CD4-positive, alpha-beta T cell treated with Interleukin-4 for 1 hour (primary cell): ENCODE results near the gene KCNQ4.

Experiments used
- DNase-seq, 2 donors: peaks; one replicate each; pipeline ENCODE4 v3.0.0-alpha.2; 2020 to 2022

The KCNQ4 gene

DNA sequence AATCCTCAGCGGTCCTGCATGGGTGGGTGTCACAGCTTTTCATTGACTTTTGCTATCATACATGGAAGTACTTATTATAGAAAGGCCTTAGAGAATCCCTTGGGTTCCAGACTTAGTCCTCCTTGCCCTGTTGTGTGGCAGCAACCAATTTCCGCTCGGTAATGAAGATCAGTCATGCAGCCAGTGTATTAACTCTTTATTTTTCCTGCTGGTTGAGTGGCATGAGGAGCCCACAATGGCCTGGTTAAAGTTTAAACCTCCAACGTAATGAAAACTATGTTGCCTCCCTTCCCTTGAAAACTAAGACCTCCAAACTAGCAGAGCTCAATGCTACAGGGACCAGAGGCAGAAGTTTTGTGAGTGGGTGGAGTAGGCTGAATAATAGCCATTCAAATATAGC is 58.6 kb downstream of the KCNQ4 start:
- DNase-seq, result no peak

DNA sequence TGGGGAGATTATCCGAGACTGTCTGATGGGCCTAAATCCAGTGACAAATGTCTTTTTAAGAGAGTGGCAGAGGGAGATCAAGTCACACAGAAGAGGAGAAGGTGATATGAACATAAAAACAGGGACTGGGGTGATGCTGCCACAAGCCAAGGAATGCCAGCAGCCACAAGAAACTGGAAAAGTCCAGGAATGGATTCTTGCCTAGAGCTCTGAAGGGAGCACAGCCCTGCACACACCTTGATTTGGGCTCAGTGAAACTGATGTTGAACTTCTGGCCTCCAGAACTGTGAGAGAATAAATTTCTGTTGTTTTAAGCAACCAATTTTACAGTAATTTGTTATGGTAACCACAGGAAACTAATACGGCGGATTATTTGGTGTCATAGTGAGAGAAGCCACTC is 59.1 kb downstream of the KCNQ4 start:
- no peak for DNase-seq

DNA sequence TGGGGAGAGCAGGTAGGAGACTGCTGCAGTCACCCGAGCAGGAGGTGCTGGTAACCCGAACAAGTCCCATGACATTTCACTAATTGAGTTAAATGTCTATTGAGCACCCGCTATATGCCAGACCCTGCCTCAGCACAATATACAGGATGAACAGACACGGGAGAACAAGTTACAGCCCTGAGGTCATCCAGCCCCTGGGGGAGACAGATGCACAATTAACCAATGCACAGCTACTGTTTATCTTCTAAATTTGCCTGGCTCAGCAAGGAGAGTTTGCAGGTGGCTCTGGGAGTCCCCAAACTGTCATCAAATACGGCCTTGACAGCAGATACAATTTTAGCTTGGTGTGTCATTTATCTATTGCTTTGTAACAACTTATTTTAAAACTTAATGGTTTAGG is 60.5 kb downstream of the KCNQ4 start:
- no peak for DNase-seq

DNA sequence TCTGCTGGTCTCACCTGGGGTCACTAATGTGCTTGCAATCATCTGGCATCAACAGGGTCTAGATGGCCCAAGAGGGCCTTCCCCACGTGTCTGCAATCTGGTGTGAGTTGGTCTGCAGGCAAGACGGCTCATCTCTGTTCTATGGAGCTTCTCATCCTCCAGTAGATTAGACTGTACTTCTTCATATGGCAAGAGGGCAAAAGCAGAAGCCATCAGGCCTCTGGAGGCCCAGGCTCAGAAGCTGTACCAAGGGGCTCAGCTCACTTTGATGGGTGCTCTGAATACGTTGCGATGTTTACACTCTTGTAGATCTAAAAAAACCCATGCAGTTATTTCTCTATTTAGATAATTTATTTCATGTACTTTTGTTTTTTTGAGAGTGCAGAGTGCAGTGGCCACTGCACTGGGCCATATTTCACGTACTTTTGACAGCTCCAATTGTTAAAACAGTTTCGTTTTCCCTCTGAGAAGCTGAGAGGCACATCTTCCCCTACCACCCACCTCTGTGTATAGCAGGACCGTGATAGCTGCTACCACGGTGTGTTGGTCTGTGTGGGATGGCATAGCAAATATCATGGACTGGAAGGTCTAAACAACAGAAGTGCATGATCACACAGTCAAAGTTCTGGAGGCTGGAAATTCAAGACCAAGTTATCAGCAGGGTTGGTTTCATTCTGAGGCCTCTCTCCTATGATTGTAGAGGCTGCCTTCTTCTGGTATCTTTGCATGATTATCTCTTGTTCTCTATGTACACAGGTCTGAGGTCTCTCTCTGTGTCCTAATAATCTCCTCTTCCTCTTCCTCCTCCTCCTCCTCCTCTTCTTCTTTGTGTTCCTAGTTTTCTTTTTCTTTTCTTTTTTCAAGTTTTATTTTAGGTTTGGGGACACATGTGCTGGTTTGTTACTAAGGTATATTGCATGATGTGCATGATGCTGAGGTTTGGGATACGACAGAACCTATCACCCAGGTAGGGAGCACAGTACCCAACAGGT is 61.6 kb downstream of the KCNQ4 start:
- DNase-seq, result no peak

DNA sequence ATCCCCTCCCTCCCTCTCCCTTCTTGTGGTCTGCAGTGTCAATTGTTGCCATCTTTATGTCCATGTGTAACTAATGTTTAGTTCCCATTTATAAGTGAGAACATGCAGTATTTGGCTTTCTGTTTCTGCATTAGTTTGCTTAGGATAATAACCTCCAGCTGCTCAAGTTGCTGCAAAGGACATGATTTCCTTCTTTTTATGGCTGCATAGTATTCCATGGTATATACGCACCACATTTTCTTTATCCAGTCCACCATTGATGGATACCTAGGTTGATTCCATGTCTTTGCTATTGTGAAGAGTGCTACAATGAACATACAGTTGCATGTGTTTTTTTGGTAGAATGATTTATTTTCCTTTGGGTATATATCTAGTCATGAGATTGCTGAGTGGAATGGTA is 62.3 kb downstream of the KCNQ4 start:
- no peak for DNase-seq

DNA sequence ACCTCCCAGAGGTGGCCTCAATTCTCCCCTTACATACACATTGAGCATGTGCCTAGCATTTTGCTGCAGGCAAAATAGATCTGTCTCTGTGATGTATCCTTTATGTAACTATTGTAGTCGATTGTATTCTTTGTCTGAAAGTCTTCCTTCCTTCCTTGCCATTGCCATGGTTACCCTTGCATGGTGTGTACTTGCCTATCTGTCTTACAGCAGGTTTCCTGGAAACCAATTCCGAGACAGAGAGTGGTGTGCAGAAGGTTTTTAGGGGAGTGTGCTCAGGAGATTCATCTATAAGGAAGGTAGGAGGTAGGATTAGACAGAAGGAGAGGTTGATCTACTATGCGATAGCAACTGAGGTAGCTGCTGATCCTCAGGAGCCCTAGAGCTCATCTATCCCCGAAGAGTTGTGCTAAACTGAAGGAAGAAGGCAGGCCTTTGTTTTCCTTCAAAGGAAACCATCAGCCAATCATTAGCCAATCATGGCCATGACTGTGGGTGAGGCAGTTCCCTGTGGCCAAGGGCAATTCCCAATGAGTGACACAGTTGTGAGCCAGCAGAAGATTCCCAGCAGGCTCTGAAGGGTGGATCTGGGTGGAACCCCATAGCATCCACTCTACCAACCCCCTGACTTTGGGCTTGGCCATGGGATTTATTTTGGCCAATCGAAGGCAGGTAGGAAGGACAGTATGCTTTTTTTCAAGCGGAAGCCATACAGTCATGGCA is 63.6 kb downstream of the KCNQ4 start:
- no peak for DNase-seq

DNA sequence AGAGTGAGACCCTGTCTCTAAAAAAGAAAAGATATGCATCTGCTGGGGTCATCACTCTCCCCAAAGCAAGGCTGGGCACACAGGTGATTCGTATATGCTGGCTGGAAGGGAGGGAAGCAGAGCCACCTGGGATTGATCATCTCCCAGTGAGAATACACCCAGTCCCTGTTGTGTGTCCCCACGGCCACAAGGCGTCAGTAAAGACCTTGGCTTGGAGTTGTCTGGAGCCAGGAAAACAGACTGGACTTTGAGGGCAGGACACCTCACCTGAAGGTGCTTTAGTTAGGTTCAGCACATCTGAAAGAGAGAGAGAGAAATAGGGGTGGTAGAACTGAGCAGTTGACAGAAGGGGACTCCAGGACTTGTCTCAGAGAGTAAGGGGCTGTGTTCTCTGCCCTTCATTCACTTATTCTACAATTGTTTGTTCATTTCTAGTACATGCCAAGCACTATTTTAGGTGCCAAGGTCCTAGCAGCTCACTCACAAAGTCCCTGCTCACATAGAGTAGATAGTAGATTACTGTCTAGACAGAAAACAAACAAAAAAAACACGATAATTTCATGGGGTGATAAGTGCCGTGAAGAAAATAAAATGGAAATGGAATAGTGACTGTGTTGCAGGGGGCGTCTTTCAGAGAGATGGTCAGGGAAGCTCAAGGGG is 65.1 kb downstream of the KCNQ4 start:
- DNase-seq, result peak in 1 of 2 donors; percentile 32

DNA sequence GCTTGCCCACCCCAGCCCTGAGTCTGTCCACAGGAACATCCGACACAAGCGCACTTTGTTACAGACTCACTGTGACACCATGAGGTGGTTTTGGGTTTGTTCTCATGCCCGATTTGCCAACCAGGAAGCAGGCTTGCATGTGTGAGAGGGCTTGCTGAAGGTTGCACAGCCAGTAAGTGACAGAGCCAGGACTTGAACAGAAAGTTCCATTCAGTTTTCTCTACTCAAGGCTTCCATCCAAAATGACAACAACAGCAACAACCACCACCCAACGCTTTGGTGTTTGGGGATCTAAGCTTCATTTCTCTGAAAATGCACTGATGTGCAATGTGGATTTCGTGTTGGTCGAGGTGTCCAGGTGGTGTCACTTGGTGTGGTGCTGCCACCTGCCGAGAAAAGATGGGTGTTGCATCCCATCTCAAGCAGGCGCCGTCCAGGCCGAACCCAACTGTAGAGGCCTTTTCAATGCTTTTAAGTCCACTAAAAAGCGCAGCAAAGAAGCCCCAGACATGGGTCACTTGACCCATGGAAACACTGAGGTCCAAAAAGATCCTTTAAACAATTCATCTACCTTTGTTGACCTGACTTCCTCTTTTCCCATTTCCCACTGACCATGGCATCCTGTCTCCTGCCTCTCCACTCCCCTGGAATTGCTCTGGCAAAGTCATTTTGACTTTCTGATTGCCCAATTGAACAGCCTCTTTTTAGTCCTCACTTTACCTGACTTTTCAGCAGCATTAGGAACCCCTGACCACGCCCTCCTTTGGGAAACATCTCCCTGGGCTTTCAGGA is 66.4 kb downstream of the KCNQ4 start:
- DNase-seq, result peak; percentile 80 to 82

DNA sequence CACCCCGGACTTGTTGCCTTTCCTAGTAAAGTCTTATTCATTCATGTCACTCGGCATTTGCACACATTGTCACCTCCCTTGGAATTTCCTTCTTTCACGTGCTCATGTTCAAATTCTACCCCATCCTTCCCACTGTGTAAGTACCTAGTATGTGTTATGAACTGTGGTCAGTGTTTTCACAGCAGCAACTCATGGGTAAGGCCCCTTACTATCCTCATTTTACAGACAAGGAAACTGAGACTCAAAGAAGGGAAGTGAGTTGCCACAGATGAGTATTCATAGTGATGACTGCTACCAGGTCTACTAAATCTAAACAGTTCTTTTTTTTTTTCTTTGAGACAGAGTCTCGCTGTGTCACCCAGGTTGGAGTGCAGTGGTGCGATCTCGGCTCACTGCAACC is 68.1 kb downstream of the KCNQ4 start:
- no peak for DNase-seq

DNA sequence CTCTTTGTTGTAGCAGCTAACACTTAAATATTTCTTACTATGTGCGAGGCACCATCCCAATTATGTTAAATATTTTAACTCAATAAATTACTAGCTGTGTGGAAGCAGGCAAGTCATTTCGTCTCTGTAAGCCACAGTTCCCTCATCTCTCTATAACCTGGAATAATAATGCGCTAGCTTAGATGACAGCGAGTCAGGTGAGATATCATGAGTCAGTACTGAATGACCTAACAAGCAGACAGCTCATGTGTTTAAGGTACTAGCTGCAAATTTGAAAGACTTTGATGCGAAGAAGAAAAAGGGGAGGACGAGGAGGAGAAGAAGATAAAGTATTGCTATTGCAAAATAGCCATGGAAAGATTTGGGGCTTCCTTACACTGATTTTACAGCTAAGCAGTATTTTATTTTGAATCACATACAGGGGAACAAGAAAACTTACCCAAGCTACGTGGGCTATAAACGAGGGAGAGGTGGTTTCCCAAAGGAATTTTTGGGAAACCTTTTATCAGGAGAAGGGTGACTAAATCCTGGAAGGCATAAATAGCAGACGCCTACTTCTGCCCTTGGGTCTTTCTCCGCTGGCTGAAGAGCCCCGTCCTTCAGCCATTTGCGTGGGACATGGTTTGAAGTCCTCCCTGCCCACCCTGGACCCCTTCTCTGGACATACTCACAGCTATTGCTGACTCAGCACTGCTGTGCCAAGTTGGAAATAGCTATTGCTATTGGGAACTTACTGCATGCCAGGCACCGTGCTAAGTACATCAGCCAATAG is 69.7 kb downstream of the KCNQ4 start:
- no peak for DNase-seq

DNA sequence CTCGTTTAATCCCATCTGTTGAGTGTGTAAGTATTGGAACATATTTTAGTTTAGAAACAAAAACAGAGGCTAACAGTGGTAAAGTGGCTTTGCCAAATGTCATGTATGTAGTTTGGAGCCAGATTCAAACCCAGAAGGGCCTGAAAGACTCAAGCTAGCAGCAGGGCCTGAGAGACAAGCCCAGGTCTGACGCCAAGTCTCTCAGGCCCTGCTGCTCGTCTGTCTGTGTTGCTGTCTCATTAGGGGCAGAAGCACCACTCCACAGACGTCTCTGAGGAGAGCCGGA is 70.2 kb downstream of the KCNQ4 start:
- DNase-seq, result no peak

DNA sequence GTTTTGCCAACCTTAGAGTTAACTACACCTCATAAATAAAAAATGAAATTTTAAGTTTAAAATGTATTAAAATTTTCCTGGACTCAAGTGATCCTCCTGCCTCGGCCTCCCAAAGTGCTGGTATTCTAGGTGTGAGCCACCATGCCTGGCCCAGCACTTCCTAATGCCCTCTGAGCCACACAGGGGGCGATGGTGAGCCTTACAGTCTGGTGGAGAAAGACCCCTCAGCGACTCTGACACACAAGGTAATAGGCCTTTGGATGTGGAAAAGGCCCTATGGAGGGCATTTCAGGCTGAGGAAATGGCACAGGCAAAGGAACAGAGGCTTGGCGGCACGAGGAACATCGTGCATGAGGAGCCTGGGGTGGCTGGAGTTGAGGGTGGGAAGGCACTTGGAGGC is 71.9 kb downstream of the KCNQ4 start:
- no peak for DNase-seq

DNA sequence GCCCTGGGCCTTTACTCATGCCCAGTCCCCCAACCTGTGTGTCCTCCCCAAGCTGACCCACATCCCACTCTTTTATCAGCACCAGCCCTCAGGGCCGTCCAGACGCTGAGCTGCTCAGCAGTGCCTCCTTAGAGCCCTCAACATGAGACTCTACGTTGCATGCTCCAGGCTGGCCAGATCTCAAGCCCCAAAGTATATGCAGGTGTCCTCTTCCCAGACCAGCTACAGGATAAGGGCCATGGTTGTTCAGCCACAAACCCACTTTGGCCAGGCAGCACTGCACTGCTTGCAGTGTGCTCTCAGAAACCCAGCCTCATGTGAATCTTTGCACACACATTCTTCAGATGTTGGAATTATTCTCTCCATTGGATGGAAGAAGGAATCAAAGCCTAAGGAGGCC is 72.5 kb downstream of the KCNQ4 start:
- DNase-seq, result no peak

DNA sequence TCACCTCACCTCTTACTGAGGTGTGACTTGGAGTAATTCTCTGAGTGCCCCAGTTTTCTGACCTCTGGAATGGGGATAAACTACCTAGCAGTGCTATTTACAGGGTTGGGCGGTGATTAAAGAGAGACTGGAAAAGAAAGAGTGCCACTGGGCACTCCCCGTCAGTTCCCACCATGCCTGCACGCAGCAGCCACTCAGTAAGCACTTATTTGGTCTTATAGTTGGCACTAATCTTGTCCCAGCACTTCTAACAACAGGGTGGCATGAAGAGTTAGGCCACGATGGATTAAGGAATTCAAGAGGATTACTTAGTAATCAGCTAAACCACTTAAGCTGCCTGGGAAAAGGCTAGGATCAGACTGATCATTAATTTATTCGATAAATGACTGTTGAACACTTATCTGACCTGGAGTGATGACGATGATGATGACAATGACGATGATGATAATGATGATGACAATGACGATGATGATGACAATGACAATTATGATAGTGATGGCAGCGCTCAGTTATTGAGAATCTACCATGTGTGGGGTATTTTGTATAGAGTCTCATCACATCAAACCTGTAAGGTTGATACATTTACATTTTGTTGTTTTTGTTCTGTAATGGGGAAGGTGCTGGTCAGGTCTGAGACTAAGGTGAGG is 73.2 kb downstream of the KCNQ4 start:
- DNase-seq, result no peak

DNA sequence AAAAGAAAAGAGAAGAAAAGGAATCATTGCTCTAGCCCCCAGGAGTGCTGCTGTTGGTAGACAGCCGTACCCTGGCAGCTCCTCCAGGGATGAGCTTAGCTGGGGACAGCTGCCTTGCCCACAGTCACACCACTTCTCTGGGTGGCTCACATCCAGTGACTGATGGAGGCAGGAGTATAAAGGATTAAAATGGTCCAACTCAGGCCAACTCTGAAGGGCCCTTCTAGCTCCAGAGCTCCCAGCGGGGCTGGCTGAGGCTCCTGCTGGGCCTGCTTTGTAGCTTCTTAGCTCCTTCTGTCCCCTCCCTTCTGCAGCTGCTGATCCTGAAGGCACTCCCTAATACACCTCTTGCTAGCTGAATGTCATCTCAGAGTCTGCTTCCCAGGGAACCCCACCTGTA is 74.2 kb downstream of the KCNQ4 start:
- DNase-seq, result no peak

DNA sequence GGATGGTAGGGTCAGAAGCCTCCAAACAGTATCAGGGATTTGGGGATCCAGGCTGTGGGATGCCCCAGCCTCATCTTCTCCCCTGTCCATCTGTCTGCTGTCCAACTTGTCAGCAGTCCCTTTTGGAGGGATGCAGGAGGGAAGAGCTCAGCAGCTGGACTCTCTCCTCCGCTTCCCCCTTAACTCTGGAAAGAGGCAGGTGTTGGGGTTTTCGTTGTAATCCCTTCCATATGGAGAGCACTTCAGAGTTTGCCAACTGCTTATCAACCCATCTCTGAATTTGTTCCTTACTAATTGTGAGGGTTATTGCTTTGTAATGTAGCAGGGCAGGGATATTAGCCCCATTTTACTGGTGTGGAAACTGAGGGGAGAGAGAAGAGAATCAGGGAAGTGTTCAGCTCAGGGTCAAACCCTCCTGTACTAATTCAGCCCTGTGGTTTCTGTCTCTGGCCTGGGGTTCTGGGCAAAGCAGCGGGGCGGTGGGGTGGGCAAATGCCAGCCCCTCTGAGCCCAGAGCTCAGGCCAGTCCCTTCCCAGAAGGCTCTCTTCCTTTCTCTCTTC is 75.3 kb downstream of the KCNQ4 start:
- no peak for DNase-seq

DNA sequence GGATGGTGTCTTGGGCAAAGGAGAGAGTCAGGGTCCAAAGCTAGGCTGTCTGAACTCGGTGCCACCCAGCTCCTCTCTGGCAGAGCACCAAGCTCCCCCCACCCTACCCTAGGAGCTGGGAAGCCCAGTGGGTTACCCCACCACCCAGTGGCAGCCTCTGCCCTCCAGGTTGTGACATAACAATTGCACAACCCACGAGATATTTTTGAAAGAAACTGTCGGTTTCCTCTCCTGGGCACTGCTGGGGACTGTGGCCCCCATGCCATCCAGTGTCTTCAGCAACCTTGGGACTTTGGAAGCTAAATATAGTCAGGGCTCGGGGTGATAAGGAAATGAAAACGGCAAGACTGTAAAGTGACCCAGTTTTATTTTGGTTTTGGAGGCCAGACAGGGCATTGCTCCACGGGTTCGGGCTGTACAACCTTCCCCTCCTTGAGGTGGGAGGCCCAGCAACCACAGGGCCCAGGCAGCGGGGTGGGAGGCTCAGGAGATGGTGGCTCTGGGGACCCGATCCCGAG is 77.2 kb downstream of the KCNQ4 start:
- DNase-seq, result peak in 1 of 2 donors; percentile 21

DNA sequence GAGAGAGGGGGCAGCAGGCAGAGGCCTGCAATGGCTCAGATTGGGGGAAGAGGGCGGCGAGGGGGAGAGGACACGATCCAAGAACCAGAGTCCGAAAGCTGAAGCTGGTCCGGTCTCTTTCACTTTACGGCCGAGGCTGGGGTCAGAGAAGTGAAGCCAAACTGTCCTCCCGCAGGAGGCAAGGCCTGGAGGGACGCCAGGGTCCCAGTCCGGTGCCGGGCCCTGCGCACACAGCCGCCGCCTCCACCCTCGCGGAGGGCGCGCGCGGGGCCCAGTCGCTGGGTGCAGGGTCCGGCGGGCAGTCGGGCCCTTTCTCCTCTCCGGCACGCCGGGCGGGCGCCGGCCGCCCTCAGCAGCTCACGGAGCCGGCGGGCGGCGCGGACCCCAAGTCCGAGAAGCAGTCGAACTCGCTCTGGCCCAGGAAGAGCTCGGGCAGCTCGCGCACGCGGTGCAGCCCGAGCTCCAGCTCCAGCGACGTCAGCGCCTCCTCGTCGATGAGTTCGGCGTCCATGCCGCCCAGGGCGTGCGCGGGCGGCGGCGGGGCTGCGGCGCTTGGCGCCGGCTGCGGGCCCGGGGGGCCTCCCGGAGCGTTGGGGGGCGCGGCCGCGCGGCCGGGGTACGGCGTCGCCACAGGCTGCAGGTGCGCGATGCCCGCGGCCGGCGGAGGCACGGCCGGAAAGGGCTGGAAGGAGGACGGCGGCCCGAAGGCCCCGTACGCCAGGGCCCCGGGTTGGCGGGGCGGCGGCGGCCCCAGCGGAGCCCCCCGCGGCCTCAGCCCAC is 77.8 kb downstream of the KCNQ4 start:
- DNase-seq, result peak; percentile 20 to 28

DNA sequence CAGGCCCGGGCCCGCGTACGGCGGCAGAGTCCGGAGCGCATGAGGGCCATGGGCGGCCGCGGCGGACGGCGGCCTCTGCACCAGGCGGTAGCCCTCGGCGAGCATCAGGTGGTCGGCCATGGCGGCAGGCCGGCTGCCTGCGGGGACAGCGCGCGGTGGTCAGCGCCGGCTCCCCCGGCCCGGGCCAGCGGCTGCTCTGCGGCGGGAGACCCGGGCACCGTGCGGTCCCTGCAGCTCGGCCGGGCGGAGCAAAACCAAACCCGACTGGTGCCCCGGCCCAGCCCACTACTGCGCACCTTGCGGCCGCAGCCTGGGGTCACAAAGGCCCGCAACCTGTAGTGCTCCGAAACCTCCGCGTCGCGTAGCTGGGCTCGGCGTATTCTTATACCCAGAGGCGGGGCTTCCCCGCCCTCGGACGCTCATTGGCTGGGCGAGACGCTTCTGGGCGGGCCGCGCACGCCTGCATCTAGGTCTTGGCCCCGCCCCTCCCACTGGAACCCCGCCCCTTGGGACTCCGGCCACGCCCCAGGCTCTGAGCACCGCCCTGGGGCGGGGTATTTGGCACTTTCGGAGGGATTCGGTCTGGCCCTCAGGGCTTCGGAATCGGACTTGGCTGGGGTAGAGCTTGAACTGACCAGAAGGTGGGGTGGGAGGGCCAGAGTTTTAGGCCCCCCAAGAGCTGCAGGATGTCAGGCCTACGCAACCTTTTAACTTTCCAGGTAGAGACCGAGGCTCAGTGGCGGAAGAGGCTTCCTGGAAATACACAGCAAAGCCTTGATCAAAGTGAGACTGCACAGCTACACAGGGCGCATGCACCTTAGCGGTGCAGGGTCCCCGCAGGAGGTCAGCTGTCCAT is 78.6 kb downstream of the KCNQ4 start, which contains the start of gene CITED4:
TSS of gene CITED4 (minus strand) at position 356 of the 856 bp plus-strand sequence. CDS start at position 120, 236 bp downstream.
- peak; percentile 96 to 97 for DNase-seq
